SJSA1 (cell line): ENCODE results near the gene CDKL1. TPM values are rescaled to one million over a fixed set of nuclear protein-coding genes. Genes with fewer than 3 reads are reported as not detected.

Experiments used
- DNase-seq, 2 experiments: peaks; one replicate each; pipeline ENCODE4 v3.0.0-alpha.2; 2015 to 2020; ENCODE audit warnings: low spot score in 2 of 2, low read depth in 1 of 2
- H3K27ac ChIP-seq: fragments of 250-450 bp; sonication (Bioruptor Pico); 2 replicates; pipeline ENCODE4 v1.5.1; 2020; ENCODE audit warnings: mild to moderate bottlenecking, moderate library complexity
- H3K27me3 ChIP-seq: fragments of 250-450 bp; sonication (Bioruptor Pico); replicated peaks from 2 replicates; pipeline ENCODE4 v1.5.1; 2020; ENCODE audit warnings: mild to moderate bottlenecking, moderate library complexity
- H3K36me3 ChIP-seq: fragments of 250-450 bp; sonication (Bioruptor Pico); 2 replicates; pipeline ENCODE4 v1.5.1; 2020; ENCODE audit warnings: mild to moderate bottlenecking
- H3K4me1 ChIP-seq: fragments of 250-450 bp; sonication (Bioruptor Pico); replicated peaks from 2 replicates; pipeline ENCODE4 v1.6.1; 2021; ENCODE audit warnings: mild to moderate bottlenecking
- H3K4me3 ChIP-seq: fragments of 250-450 bp; sonication (Bioruptor Pico); 2 replicates; pipeline ENCODE4 v1.5.1; 2020; ENCODE audit warnings: mild to moderate bottlenecking
- H3K9me3 ChIP-seq: fragments of 250-450 bp; sonication (Bioruptor Pico); replicated peaks from 2 replicates; pipeline ENCODE4 v1.5.1; 2020; ENCODE audit warnings: mild to moderate bottlenecking
- total RNA-seq: library from RNA; depleted of rRNA; stranded (reverse); fragments of >200 nt; shearing (Covaris generic); gene quantifications from 2 replicates; pipeline ENCODE4 v1.2.3, GENCODE V29; 2014; rRNA removed

Gene CDKL1
- total RNA-seq = 23.9 and 107 TPM in 2 replicates

DNA sequence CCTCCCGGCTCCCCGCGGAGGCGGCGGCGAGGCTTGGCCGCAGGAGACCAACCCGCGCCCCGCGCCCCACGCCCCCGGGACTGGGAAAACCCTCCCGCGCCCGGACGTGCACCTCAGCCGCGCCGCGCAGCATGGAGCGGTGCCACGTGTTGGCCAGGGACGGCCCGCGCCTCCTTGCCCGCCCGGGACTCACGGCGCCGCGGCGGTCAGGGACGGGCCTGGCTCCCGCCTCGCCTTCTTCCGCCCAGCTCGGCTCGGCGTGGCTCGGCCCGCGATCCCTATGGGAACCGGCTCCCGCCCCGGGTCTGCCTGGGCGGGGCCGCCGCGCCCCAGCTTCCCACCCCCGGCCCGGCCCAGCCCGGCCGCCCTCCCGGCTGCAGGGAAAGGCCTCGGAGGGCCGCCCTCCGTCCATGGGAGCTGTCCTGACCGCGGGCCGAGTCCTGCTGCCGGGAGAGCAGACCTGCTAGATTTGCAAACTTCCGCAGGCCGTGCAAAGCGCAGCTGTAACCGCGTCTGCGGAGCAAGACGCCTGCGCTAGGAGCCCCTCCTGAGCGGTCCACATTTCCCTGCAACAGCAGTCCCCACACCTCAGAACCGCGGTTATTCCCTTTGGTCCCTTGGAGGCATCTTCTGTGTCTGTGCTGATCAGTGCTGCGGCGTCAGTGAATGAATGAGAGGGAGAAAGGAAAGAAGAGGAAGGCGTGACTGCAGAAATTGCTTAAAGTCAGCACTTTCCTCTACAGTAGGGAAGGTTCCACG lies at the start of gene CDKL1:
Gene CDKL1 (minus strand): TSS at position 251 of the 759 bp plus-strand sequence. CDS start 1,013 bp downstream, outside the sequence.
- no peaks in the 10 kb centered on the region; the same call in 1 of the 2 replicates for H3K36me3 ChIP-seq
- DNase-seq = peak; percentile 65 to 69
- H3K4me3 ChIP-seq = peak within 1 kb of the TSS; percentile 59
- peaks cover 34% of the 10 kb centered on the region for H3K4me1 ChIP-seq
- no peaks in the 10 kb centered on the region for H3K27me3 ChIP-seq
- peak within 1 kb of the TSS; percentile 60 for H3K27ac ChIP-seq
- H3K9me3 ChIP-seq = no peaks in the 10 kb centered on the region

DNA sequence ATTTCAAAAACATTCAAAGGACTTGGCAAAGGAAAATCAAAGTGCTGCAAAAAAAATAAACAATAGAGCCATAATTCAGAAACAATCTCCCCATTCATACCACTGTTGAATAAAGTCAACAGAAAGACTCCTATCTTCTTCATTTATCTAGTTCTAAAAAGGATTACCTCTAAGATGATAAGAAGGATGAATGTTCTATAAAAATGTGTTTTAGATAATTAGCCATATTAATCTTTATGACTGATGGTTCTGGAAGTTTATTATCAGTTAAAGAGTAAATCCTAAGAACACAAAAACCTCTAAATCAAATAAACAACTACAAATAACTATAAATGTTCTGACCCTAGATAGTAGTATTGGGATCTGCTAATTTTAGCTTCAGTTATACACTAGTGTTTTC lies 37.8 kb upstream of the CDKL1 start:
- Histone ChIP-seq H3K27ac (no peak overlapping the region), H3K36me3 (peaks cover 57% of the 10 kb centered on the region), H3K27me3 (no peaks in the 10 kb centered on the region), H3K9me3 (no peaks in the 10 kb centered on the region), H3K4me3 (no peak overlapping the region), H3K4me1 (peaks cover 9% of the 10 kb centered on the region)
- no peak for DNase-seq

DNA sequence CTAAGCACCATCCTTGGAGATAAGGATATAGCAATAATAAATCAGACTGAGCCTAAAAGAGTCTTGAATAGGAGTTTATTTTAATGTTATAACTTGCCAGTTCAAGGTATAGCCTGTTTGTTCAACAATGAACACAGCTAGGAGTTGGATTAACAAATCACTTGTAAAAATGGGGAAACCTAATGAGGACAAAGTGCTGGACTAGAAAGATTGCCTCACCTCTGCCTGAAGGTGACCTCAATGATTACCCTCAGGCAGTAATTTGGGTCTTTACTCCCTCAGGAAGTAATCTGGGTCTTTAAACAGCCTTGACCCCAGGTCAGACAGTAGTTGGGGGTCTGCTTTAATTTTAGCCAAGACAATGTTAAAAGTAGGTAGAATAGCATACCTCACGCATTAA lies 35.5 kb upstream of the CDKL1 start:
- Histone ChIP-seq H3K27ac (no peak overlapping the region), H3K4me1 (peaks cover 9% of the 10 kb centered on the region), H3K4me3 (no peak overlapping the region), H3K9me3 (no peaks in the 10 kb centered on the region), H3K36me3 (peaks cover 48% of the 10 kb centered on the region), H3K27me3 (no peaks in the 10 kb centered on the region)
- DNase-seq = no peak

DNA sequence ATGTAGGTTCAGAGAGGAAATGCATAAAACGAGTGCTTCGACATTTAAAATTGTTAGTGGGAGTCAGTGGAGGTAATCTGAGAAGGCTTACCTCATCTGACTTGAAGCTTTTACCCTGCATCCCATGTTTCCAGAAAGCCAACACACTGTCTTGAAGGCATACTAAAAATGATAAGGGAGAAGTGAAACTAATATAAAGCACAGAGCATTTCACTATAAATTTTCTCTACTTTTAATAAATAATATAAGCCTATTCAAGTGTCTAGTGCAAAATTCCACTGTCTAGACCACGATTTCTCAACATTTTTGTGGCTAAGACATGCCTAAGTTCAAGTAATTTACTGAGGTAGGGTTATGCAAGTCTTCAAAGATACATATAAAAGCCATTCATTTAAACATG lies 29.1 kb upstream of the CDKL1 start:
- H3K27ac ChIP-seq = no peak overlapping the region
- H3K36me3 ChIP-seq = peaks cover 46% of the 10 kb centered on the region

DNA sequence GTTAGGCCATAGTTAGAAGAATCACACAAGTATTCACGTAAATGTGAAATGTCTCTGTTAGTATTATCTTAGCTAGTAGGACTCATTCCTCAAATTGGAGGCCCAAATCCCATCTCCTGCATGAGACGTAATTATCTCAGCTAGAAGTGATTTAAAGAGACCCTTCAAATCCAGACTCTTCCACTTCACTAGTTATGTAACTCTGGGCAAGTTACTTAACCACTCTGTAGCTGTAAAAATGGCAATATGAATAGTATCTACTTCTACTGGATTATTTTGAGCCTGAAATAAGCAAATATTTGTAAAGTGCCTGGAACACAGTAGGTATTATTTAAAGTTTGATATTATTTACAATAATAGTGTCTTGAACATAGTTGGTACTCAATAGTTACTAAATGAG lies 28.4 kb upstream of the CDKL1 start:
- Histone ChIP-seq H3K27ac (no peak overlapping the region), H3K4me1 (no peaks in the 10 kb centered on the region), H3K36me3 (peaks cover 51% of the 10 kb centered on the region), H3K9me3 (no peaks in the 10 kb centered on the region), H3K27me3 (no peaks in the 10 kb centered on the region), H3K4me3 (no peak overlapping the region)
- no peak for DNase-seq

More for the DNA sequence above, 29.1 kb upstream of the CDKL1 start:
- DNase-seq = no peak
- Histone ChIP-seq H3K27me3 (no peaks in the 10 kb centered on the region), H3K9me3 (no peaks in the 10 kb centered on the region), H3K4me3 (no peak overlapping the region), H3K4me1 (no peaks in the 10 kb centered on the region)

DNA sequence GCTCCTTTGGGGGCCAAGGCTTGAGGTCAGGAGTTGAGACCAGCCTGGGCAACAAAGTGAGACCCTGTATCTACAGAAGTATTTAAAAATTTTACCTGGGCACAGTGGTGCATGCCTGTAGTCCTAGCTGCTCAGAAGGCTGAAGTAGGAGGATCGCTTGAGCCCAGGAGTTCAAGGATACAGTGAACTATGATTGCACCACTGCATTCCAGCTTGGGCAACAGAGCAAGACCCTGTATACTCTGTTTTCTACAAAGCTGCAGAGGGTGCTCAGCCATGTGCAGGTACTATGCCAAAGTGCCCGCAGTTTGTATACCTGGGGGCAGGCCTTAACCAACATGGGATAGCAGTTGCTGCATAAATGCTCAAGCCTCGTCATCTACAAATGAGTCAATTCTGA lies 26.8 kb upstream of the CDKL1 start:
- Histone ChIP-seq H3K4me1 (no peaks in the 10 kb centered on the region), H3K4me3 (no peak overlapping the region), H3K36me3 (peaks cover 58% of the 10 kb centered on the region), H3K27me3 (no peaks in the 10 kb centered on the region), H3K9me3 (no peaks in the 10 kb centered on the region), H3K27ac (no peak overlapping the region)
- DNase-seq = no peak

DNA sequence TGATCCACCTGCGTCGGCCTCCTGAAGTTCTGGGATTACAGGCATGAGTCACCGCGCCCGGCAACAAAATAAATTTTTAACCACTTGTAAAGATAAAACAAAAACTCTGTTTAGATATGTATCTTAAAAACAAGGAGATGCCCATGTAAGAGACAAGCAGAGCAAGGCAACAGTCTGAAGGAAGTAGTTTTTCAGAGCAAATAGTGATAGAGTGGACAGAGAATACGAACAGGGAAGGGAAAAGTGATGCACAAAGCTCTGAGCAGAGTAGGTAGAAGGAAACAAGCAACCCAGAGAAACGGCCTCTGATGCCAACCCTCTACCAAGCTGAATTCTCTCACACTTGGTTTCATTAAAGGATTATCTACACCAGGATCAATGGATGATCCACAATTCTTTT lies 24.8 kb upstream of the CDKL1 start:
- peaks cover 62% of the 10 kb centered on the region for H3K36me3 ChIP-seq
- no peak for DNase-seq
- no peak overlapping the region for H3K4me3 ChIP-seq
- H3K4me1 ChIP-seq = no peaks in the 10 kb centered on the region
- H3K9me3 ChIP-seq = no peaks in the 10 kb centered on the region
- no peak overlapping the region for H3K27ac ChIP-seq
- no peaks in the 10 kb centered on the region for H3K27me3 ChIP-seq

DNA sequence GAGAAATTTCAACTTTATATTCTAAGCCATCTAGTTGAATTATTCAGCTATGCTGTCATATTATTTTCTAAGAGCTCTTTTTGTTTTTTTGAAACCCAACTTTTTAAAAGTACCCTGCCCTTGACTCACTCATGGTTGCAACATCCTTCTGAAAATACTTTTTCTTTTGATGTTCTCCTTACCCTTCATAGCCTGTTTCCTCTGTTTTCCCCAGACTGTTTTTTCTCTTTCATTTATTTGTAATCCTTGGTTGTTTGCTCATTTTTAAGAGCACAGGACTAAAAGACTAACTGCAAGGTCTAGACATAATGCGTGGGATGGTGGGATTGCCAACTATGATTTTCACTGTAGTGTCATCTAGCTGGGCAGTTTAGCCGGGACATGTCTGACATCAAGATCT lies 21.2 kb upstream of the CDKL1 start:
- Histone ChIP-seq H3K27ac (no peak overlapping the region), H3K4me1 (no peaks in the 10 kb centered on the region)
- DNase-seq = no peak

DNA sequence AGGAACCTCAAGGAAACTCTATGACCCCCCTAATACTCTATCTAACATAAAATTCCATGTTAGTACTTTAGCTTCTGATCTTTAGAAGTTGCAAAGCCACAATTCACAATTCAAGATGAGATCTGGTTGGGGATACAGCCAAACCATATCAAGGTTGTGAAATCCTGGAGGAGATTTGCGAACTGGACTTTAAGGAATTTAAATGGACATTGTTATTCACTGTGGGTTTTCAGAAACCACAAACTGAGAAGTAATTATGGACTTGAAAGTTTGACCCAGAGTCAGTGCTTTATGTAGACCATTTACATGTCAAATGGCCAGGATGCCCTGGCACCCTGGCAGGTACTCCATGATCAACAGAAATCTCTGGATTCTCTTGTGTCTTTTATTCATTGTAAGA lies 14.2 kb upstream of the CDKL1 start:
- Histone ChIP-seq H3K27ac (no peak overlapping the region), H3K9me3 (no peaks in the 10 kb centered on the region), H3K27me3 (no peaks in the 10 kb centered on the region), H3K4me3 (no peak overlapping the region), H3K36me3 (peaks cover 2% of the 10 kb centered on the region), H3K4me1 (peaks cover 7% of the 10 kb centered on the region; the same call in 1 of the 2 replicates)
- DNase-seq = no peak

More for the DNA sequence above, 21.2 kb upstream of the CDKL1 start:
- H3K36me3 ChIP-seq = peaks cover 44% of the 10 kb centered on the region
- H3K9me3 ChIP-seq = no peaks in the 10 kb centered on the region
- H3K4me3 ChIP-seq = no peak overlapping the region
- H3K27me3 ChIP-seq = no peaks in the 10 kb centered on the region

DNA sequence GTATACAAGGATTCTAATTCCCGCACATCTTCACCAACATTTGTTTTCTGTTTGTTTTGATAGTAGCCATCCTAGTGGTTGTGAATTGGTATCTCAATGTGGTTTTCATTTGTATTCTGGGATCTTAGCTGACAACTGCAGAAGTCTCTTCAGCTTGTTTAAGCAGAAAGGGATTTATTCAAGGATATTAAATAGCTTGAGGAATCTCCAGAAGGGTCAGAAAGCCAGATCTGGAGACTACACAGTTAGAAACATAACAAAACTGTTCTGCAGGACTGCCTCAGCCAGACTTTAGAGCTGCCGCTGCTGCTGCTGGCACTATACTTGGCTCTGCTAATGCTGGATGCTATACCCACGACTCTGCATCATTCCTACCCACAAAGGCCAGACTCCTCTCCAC lies 13.4 kb upstream of the CDKL1 start:
- no peak overlapping the region for H3K4me3 ChIP-seq
- peaks cover 7% of the 10 kb centered on the region; the same call in 1 of the 2 replicates for H3K4me1 ChIP-seq
- H3K27me3 ChIP-seq = no peaks in the 10 kb centered on the region
- no peaks in the 10 kb centered on the region for H3K36me3 ChIP-seq
- no peak for DNase-seq
- H3K9me3 ChIP-seq = no peaks in the 10 kb centered on the region
- no peak overlapping the region for H3K27ac ChIP-seq

DNA sequence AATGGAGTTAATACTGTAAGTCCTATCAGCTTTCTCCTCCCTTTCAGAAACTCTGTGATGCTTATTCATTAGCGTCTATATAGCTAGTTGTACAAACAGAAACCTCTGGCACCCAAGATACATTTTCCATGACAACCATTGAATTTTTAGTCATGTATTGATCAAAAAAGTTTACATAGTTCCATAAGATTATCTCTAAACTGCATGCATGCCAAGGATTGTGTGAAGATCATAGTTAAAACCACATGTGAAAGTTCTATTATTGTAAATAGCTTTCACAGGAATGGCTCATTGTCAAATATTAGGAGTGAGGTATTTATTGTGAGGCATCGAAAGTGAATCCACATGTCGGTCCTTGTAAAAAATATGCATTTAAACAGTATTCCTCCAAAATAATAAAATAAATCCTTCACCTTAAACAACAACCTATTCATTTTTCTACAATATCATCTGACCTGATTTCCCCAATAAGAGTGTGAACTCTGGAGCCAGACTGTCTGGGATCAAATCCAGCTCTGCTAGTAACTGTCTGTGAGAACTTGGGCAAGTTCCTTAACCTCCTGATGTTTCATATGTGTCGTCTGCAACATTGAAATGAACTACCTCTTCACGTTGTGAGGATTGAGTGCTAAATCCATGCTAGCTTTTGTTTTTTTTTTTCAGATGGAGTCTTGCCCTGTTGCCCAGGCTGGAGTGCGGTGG lies 10.6 kb upstream of the CDKL1 start:
- H3K4me3 ChIP-seq = no peak overlapping the region
- no peak for DNase-seq
- H3K4me1 ChIP-seq = peaks cover 14% of the 10 kb centered on the region
- H3K9me3 ChIP-seq = no peaks in the 10 kb centered on the region
- no peaks in the 10 kb centered on the region for H3K36me3 ChIP-seq
- H3K27ac ChIP-seq = no peak overlapping the region
- H3K27me3 ChIP-seq = no peaks in the 10 kb centered on the region

DNA sequence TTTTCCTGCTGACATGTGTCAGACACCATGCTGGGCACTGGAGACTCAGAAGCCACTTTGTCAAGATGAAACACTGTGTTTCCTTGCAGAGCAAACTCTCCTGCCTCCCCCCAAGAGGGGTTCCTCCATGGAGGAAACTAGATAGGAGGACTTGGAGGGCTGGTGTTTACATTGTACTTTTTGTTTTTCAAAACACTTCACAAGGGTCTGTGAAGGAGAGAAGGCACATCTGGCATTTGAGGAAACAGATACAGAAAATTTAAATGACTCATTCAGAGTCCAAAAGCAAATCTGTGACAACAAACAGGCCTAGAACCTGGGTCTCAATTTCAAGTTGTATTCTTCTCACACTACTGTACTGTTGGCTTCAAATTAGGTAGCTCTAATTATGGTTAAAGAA lies 6.7 kb upstream of the CDKL1 start:
- no peaks in the 10 kb centered on the region for H3K36me3 ChIP-seq
- no peak overlapping the region for H3K4me3 ChIP-seq
- H3K27ac ChIP-seq = no peak overlapping the region
- peaks cover 24% of the 10 kb centered on the region for H3K4me1 ChIP-seq
- no peaks in the 10 kb centered on the region for H3K9me3 ChIP-seq
- no peaks in the 10 kb centered on the region for H3K27me3 ChIP-seq
- DNase-seq = no peak

DNA sequence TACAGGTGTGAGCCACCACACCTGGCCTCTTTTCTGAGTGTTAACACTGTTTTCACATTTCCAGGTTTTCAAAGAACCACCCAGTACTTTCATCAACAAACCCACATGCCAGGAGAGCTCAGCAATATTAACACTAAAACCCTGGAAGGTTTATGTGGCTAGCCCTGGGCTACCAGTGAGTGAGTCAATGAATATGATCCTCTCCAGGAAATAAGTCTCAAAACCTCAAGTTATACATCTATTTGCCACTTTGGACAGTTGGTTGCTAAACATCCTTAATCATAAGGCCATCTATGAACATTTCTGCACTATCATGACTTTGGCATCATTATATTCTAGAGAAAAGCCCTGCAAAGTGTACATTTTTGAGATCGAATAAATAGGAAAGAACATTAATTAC lies 6.3 kb upstream of the CDKL1 start:
- no peak overlapping the region for H3K27ac ChIP-seq
- peaks cover 24% of the 10 kb centered on the region for H3K4me1 ChIP-seq
- H3K27me3 ChIP-seq = no peaks in the 10 kb centered on the region
- H3K36me3 ChIP-seq = no peaks in the 10 kb centered on the region
- no peak overlapping the region for H3K4me3 ChIP-seq
- DNase-seq = no peak
- no peaks in the 10 kb centered on the region for H3K9me3 ChIP-seq

DNA sequence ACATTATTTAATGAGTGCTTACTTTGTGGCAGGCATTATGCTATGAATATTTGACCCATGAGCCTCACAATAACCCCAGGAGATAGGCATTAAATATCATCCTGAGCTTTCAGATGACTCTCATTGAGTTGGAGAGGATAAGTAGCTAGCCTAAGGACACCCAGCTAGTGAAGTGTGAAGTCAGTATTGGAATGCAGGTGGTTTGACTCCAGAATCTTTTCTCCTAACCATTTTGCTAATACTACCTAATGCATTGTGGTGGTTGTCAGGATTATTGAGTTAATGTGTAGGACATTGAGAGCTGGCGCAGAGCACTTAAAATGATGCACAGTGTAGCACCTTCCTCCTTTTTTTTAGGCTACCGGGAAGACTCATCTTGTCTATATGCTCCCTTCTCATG lies 3.8 kb upstream of the CDKL1 start:
- Histone ChIP-seq H3K36me3 (no peaks in the 10 kb centered on the region), H3K27me3 (no peaks in the 10 kb centered on the region), H3K4me1 (peaks cover 40% of the 10 kb centered on the region), H3K4me3 (no peak overlapping the region), H3K9me3 (no peaks in the 10 kb centered on the region), H3K27ac (no peak overlapping the region)
- no peak for DNase-seq
